Measurements from ENCODE around the gene CCDC80. TPM values are rescaled to one million over a fixed set of nuclear protein-coding genes. Genes with fewer than 3 reads are reported as not detected.

The CCDC80 gene
- total and polyA plus RNA-seq, 9 of the 15 experiments (the other 6 are each of a cell fraction or from before 2014, with no cell fraction given) = 0.17 to 2.0 (median 1.1) TPM

- TF ChIP-seq ZMIZ1 (IDR thresholded peaks at IDR 0.05; ENCODE audit: low read depth in 2 of 2, low read length in 2 of 2) (peak in 1 of 2 experiments; percentile 93; a peak in 2 of 4 replicates), FOSL1 (tag; conservative IDR thresholded peaks at IDR 0.05) (peak; percentile 31; the same call in 1 of the 2 replicates), HBP1 (CRISPR knock-in tag; IDR thresholded peaks at IDR 0.05) (peak; percentile 96), BHLHE40 (IDR thresholded peaks at IDR 0.05; ENCODE audit: low read length) (peak; percentile 61; the same call in 1 of the 2 replicates), HMG20B (CRISPR knock-in tag; IDR thresholded peaks at IDR 0.05) (no peak), PKNOX1 (IDR thresholded peaks at IDR 0.05) (peak; percentile 80), GTF2F1 (IDR thresholded peaks at IDR 0.05; ENCODE audit: low read depth, low read length) (peak; percentile 94), POLR2B (IDR thresholded peaks at IDR 0.05; ENCODE audit: low read depth, partially characterized antibody) (peak; percentile 51), KLF10 (CRISPR knock-in tag; IDR thresholded peaks at IDR 0.05) (0 out of 2 replicates have a peak, but pooled peaks have one; percentile 57), MIER1 (IDR thresholded peaks at IDR 0.05; ENCODE audit: low read depth) (no peak), CHCHD3 (CRISPR knock-in tag; IDR thresholded peaks at IDR 0.05) (peak; percentile 15; the same call in 1 of the 2 replicates), ZC3H8 (IDR thresholded peaks at IDR 0.05) (peak; percentile 95; the same call in 1 of the 2 replicates), PML (IDR thresholded peaks at IDR 0.05; ENCODE audit: low read length) (peak; percentile 96), MAFK (IDR thresholded peaks at IDR 0.05; ENCODE audit: low read length) (peak; percentile 66; the same call in 1 of the 2 replicates), ELF4 (CRISPR knock-in tag; IDR thresholded peaks at IDR 0.05) (0 out of 2 replicates have a peak, but pooled peaks have one; percentile 17), ZNF232 (CRISPR knock-in tag; IDR thresholded peaks at IDR 0.05) (no peak), POLR2A (conservative IDR thresholded peaks at IDR 0.05) (peak; percentile 89), ZNF184 (CRISPR knock-in tag; IDR thresholded peaks at IDR 0.05) (no peak), ZNF551 (CRISPR knock-in tag; IDR thresholded peaks at IDR 0.05) (0 out of 2 replicates have a peak, but pooled peaks have one; percentile 13), THRB (CRISPR knock-in tag; conservative IDR thresholded peaks at IDR 0.05) (peak; percentile 66; the same call in 1 of the 2 replicates), RBFOX2 (IDR thresholded peaks at IDR 0.05; ENCODE audit: low read depth, low read length) (peak; percentile 58; the same call in 1 of the 2 replicates)
Measured at GRCh38 chr3:112640930-112641801, at the start of gene CCDC80 (continued).

Data from K562 (cell line).